ENCODE results near the gene EP400. TPM values are rescaled to one million over a fixed set of nuclear protein-coding genes. Genes with fewer than 3 reads are reported as not detected.

EP400 gene
- total RNA-seq, 1 donor from 2014 or later = 41.4 TPM

DNA sequence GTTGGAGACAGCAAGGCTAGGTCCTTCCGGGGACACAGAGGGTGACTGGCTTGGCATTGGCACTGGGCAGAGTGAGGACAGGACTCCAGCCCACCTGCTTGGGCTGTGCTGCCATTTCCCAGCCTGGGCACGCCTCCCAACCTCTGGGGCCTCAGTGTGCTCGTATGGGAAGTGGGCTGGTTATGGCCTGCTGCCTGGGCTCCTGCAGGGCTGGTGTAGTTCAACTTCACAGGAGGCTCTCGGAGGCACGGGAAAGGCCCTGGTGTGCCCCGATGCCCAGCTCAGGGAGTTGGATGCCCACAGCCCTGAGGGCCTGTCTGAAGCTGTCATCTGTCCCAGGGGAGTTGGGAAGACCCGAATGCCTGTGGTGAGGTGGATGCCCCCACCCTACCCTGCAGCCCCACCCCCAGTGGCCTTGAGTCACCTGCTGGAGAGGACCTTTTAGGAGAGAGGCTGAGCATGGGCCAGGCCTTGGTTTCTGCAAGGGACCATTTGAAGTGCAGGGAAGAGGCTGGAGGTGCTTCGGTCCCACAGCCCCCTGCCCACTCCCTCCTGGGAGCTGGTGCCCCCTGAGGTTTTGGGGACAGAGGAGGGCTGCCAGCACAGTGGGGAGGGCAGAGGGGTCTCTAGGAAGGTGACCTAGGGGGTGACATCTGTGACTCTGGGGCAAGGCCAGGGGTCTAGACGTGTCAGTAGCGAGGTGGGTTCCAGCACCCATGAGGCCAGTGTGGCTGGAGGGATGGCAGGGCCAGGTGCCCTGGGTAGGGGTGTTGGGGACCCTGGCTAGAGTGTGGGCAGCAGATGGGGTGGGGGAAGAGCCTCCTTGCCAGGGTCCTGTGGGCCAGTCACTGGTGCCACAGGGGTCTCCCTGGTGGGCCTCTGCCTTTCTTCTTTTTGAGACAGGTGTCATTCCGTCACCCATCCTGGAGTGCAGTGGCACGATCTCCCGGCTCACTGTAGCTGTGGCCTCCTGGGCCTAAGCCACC, 46.2 kb upstream of the EP400 start:
- Histone ChIP-seq H3K4me1 (peaks cover 23% of the 10 kb centered on the region), H3K9me3 (no peaks in the 10 kb centered on the region), H3K36me3 (no peaks in the 10 kb centered on the region), H3K27ac (no peak overlapping the region), H3K4me3 (no peak overlapping the region), H3K27me3 (no peaks in the 10 kb centered on the region)
- TF ChIP-seq, protein P1, sequence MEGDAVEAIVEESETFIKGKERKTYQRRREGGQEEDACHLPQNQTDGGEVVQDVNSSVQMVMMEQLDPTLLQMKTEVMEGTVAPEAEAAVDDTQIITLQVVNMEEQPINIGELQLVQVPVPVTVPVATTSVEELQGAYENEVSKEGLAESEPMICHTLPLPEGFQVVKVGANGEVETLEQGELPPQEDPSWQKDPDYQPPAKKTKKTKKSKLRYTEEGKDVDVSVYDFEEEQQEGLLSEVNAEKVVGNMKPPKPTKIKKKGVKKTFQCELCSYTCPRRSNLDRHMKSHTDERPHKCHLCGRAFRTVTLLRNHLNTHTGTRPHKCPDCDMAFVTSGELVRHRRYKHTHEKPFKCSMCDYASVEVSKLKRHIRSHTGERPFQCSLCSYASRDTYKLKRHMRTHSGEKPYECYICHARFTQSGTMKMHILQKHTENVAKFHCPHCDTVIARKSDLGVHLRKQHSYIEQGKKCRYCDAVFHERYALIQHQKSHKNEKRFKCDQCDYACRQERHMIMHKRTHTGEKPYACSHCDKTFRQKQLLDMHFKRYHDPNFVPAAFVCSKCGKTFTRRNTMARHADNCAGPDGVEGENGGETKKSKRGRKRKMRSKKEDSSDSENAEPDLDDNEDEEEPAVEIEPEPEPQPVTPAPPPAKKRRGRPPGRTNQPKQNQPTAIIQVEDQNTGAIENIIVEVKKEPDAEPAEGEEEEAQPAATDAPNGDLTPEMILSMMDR (IDR thresholded peaks at IDR 0.05) = no peak
- ATAC-seq (no peak), DNase-seq (no peak)
- intact Hi-C loops (cut with DNase I) = no loop called here

DNA sequence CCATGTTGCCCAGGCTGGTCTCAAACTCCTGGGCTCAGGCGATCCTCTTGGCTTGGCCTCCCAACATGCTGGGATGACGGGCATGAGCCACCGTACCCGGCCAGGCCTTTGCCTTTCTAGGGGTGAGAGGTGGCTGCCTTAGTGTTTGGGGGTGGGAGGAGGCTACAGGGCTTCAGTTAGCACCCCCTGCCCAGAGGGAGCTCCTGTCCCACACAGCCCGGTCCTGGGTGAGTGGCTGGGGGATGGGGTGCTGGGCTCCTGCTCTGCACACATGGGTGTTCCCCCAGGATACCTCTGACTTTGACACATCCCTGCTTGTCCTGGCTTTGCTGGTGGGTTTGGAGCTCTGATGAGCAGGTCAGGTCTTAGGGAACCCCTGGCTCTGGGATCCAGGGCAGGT, 45.4 kb upstream of the EP400 start:
- peaks cover 23% of the 10 kb centered on the region for H3K4me1 ChIP-seq
- intact Hi-C loops (cut with DNase I) = no loop called here
- no peak for ATAC-seq

DNA sequence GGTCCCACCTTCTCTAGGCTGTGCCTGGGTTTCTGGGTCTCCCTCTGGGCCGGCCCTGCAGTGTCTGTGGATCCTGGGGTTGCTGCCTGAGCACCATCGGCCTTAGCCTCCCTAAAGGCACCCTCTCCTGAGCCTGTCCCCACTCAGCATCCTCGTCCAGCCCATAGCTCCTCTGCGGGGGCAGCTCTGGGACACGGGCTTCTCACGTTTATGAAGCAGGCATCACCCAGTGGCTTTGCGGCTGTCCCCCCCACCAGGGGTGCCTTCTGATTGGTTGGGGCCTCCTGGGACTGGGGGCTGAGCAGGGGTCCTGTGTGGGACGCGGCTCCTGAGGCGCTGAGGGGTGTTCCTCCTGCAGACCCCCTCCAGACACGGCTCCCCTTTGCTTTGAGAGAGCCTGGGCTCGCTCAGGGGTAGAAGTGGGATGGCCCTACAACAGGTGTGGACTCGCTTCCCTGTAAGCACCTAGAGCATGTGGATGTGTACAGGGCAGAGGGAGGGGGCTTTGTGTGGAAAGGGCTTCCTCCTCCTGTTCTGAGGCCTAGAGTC, 44.6 kb upstream of the EP400 start:
- Histone ChIP-seq H3K9me3 (no peaks in the 10 kb centered on the region), H3K4me1 (peaks cover 23% of the 10 kb centered on the region), H3K27me3 (no peaks in the 10 kb centered on the region), H3K27ac (no peak overlapping the region), H3K4me3 (no peak overlapping the region), H3K36me3 (peaks cover 16% of the 10 kb centered on the region)
- TF ChIP-seq, protein P1 (IDR thresholded peaks at IDR 0.05) = no peak
- DNase-seq (no peak), ATAC-seq (no peak)
- intact Hi-C loops (cut with DNase I) = no loop called here

More for the DNA sequence above, 45.4 kb upstream of the EP400 start:
- TF ChIP-seq, protein P1 (IDR thresholded peaks at IDR 0.05) = no peak
- Histone ChIP-seq H3K27me3 (no peaks in the 10 kb centered on the region), H3K4me3 (no peak overlapping the region), H3K36me3 (peaks cover 8% of the 10 kb centered on the region), H3K9me3 (no peaks in the 10 kb centered on the region), H3K27ac (no peak overlapping the region)
- no peak for DNase-seq

DNA sequence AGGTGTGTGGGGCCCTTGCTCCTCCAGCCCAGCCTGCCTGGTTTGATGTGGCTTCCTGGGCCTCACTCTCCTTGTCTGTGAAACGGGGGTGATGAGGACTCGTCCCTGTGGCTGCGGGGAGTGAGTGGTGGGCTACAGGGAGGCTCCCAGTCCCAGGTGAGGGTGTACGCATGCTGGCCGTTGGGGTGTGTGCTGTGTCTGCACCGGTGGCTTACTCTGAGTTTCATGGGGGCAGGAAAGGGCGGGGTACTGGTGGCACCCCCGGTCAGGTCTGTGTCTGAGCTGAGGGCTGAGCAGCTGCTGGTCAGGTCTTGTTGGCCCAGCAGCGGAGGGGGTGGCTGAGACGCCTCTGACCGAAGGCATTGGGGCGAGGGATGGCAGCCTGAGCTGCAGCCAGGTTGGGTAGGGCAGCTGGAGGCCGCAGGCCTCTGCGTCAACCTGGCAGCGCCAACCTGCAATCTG, 44.1 kb upstream of the EP400 start:
- no peak overlapping the region for H3K4me3 ChIP-seq
- no peaks in the 10 kb centered on the region for H3K27me3 ChIP-seq
- DNase-seq (no peak), ATAC-seq (no peak)
- TF ChIP-seq, protein P1 (IDR thresholded peaks at IDR 0.05) = no peak
- no peaks in the 10 kb centered on the region for H3K9me3 ChIP-seq
- intact Hi-C loops (cut with DNase I) = no loop called here
- peaks cover 21% of the 10 kb centered on the region for H3K36me3 ChIP-seq
- no peak overlapping the region for H3K27ac ChIP-seq
- H3K4me1 ChIP-seq = peaks cover 18% of the 10 kb centered on the region

DNA sequence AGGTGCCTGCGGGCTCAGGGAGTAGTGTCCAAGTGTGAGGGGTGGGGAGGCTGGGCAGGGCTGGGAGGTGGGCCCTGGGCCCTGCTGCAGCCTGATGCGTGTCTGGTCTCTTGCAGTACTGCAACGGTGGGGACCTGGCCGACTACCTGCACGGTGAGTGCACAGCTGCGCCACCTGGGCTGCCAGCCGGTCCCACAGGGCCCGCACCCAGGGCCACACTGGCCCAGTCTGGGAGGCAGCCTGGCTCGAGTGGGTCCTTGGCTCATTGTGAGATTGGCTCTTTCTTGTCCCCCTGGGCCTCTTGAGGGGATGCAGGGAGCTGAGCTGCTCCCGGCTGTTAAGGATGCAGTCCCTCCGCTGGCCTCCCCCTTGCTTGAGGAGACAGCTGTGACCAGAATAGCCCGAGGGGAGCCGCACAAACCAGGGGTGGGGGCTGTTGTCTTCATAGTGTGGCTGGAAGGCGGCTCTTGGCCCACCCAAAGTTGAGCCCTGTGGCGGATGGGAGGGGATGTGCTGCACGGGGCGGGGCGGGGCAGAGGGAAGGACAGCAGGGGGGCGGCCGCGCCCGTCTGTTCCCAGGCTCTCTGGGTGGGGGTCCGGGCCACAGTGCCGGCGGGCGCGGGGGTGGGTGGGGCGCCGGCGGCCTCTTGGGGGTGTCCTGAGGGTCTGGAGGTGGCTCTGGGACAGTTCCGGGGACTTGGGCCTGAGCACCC, 42.2 kb upstream of the EP400 start:
- TF ChIP-seq, protein P1 (IDR thresholded peaks at IDR 0.05) = no peak
- intact Hi-C loops (cut with DNase I) = no loop called here
- ATAC-seq (no peak), DNase-seq (no peak)
- Histone ChIP-seq H3K9me3 (no peaks in the 10 kb centered on the region), H3K27ac (no peak overlapping the region), H3K4me1 (peaks cover 9% of the 10 kb centered on the region), H3K36me3 (peaks cover 39% of the 10 kb centered on the region), H3K4me3 (no peak overlapping the region), H3K27me3 (no peaks in the 10 kb centered on the region)

Measured in upper lobe of right lung (tissue), 1 donor.